CD4-positive, alpha-beta T cell treated with Interleukin-6 at 100 ng/mL for 8 hours (primary cell): ENCODE measurements around the gene FAM43A.

Experiments used
- DNase-seq: peaks from one replicate; pipeline ENCODE4 v3.0.0-alpha.2; 2020; ENCODE audit warnings: mixed read lengths, low spot score

Gene FAM43A

GRCh38 chr3:194711286-194711685 is 25.6 kb downstream of the FAM43A start:
- no peak for DNase-seq

DNA sequence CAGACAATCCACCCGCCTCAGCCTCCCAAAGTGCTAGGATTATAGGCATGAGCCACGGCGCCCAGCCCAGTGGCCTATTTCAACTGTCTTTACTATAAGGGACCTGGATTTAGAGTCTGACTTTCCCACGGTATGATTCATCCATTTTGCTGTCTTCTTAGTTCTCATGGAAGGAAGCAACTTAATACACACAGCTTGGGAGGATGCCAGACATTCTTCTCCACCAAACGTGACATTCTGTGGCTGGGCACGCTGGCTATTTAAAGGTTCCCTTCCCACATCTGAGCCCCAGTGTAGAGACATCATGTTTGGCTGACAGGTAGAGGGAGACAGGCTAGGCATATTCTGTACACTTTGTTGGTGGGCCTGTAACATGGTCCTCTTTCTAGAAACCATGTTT is 26.2 kb downstream of the FAM43A start:
- DNase-seq = no peak

- DNase-seq = no peak
Observed at GRCh38 chr3:194713299-194714136, 27.8 kb downstream of the FAM43A start.

- DNase-seq = no peak
Observed at GRCh38 chr3:194714137-194714455, 28.4 kb downstream of the FAM43A start.

GRCh38 chr3:194714564-194714963 is 28.9 kb downstream of the FAM43A start:
- no peak for DNase-seq

- no peak for DNase-seq
Observed at GRCh38 chr3:194715022-194715800, 29.5 kb downstream of the FAM43A start.

- no peak for DNase-seq
Observed at GRCh38 chr3:194718079-194718478, 32.4 kb downstream of the FAM43A start.

GRCh38 chr3:194720048-194720447 is 34.4 kb downstream of the FAM43A start:
- no peak for DNase-seq

- no peak for DNase-seq
Observed at GRCh38 chr3:194723846-194724618, 38.3 kb downstream of the FAM43A start.

- DNase-seq = no peak
Observed at GRCh38 chr3:194725346-194725745, 39.7 kb downstream of the FAM43A start.

DNA sequence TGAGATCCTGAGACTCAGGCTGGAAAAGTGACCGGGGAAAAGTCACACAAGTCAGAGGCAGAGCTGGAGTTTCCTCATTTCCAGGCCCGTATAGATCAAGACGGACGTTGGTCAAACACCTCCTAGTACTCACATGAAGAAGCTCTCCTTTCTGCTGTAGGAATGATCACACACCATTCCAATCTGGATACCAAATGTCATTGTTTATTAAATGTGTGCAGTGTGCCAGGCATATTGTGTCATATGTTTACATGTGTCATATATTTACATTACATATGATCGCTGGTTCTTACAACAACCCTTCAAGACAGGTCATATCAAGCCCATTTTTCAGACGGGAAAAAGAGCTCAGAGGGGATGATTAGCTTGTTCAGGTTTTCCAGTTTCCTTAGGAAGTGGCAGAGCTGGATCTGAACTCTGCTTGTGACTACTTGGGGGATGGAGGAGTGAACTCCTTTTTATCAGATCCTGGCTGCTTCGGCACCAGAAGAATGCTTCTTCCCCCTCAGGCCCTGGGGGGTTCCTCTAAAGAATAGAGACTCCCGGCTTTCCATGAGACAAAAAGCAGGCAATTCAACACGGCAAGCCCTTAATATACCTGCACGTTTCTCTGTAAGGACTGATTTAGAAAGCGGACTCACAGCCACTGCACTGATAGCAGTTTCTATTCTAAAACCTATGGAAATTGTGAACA is 41.9 kb downstream of the FAM43A start:
- DNase-seq = no peak

DNA sequence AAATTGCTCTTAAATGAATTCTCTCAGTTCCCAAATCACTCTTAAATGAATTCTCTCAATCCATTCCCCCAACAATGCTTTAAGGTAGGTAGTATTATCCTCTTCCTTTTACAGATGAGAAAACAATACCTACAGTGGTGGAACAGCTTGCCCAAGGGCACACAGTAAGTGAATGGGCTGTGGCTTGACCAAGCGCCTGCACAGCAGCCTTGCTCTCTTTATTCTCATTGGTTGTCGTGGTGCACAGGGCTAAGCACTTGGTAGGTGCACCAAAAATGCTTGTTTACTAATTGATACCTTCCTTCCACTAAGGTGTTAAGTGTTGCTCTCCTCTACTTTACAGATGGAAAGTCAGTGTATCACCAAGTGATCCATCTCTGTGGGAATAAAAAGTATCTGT is 43.3 kb downstream of the FAM43A start:
- DNase-seq = no peak

- no peak for DNase-seq
Observed at GRCh38 chr3:194730365-194730764, 44.7 kb downstream of the FAM43A start.

GRCh38 chr3:194731506-194732073 is 45.9 kb downstream of the FAM43A start:
- DNase-seq = no peak

GRCh38 chr3:194732617-194733016 is 46.9 kb downstream of the FAM43A start:
- DNase-seq = no peak

DNA sequence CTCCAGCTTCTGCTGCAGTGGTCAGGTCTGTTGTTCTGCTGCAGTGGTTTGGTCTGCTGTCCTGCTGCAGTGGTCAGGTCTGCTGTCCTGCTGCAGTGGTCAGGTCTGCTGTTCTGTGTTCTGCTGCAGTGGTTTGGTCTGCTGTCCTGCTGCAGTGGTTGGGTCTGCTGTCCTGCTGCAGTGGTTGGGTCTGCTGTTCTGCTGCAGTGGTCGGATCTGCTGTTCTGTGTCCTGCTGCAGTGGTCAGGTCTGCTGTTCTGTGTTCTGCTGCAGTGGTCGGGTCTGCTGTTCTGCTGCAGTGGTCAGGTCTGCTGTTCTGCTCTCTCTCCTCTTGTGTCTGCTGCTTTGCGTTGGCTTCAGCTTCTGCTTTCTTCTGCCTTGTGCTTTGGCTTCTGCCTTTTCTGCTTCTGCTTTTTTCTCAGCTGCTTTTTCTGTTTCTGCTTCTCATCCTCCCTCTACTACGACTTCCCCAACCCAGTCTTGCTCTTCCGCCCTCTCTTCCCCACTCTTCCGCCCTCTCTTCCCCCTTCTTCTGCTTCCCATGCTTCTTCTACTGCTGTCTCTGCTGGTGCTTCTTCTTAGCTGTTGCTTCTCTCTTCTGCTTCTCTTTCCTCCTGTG is 50.7 kb downstream of the FAM43A start:
- DNase-seq = no peak

GRCh38 chr3:194736896-194737600 is 51.4 kb downstream of the FAM43A start:
- no peak for DNase-seq
